ENCODE measurements around the gene PHTF2.

PHTF2 gene

DNA sequence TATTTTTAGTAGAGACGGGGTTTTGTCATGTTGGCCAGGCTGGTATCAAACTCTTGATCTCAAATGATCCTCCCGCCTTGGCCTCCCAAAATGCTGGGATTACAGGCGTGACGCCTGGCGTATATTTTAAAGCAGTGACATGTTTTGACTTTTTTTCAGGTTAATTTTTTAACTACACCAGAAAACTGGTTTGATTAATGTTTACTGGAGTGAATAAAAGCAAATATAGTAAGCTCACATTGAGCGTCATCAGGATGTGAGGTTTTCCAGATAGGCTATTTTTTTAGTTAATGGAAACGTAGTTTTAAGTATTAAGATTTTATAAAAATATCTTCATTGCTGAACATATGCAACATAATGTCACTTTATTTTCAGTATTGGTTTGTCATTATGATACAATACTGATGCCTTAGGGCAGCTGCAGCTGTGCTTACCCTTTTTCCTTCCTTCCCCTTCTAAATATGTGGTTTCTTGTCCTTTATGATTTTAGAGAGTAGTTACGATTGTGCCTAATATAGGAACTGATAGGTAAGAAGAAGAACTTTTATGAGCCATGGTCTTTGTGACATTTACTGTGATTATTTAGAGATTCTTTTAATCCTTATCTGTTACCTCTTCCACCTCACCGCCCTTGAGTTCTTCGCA, 37.6 kb upstream of the PHTF2 start:
- no peak overlapping the region for H3K9ac ChIP-seq (ENCODE audit: low read length)
- H3K79me2 ChIP-seq (ENCODE audit: control insufficient read depth, insufficient read depth, low read length) = peaks cover 9% of the 10 kb centered on the region
- no peak overlapping the region for H3K4me3 ChIP-seq (ENCODE audit: low read length)
- DNase-seq = no peak
- no peak overlapping the region for H3K56ac ChIP-seq (ENCODE audit: low read length)
- H2BK15ac ChIP-seq (replicated peaks; ENCODE audit: low read depth) = no peak overlapping the region
- no peak overlapping the region for H4K5ac ChIP-seq (ENCODE audit: low read length)
- no peak overlapping the region for H3K4me2 ChIP-seq (ENCODE audit: low read length)
- no peaks in the 10 kb centered on the region for H3K4me1 ChIP-seq (ENCODE audit: control insufficient read depth, low read depth, low read length)
- H4K8ac ChIP-seq (ENCODE audit: low read depth, low read length) = no peak overlapping the region
- no peak overlapping the region for H3K23ac ChIP-seq (ENCODE audit: low read length)
- no peak overlapping the region for H3K18ac ChIP-seq (ENCODE audit: low read length)
- no peak overlapping the region for H2BK120ac ChIP-seq (ENCODE audit: low read depth, low read length)
- no peaks in the 10 kb centered on the region for H3K36me3 ChIP-seq (ENCODE audit: control insufficient read depth, insufficient read depth, low read length)
- no peaks in the 10 kb centered on the region for H3K27me3 ChIP-seq (ENCODE audit: insufficient read depth, low read length, poor library complexity)
- H2BK5ac ChIP-seq (ENCODE audit: low read length) = no peak overlapping the region
- H2AK5ac ChIP-seq (ENCODE audit: low read length) = no peak overlapping the region
- H3K4ac ChIP-seq (ENCODE audit: low read depth, low read length) = no peak overlapping the region
- WGBS (ENCODE audit: extremely low coverage, insufficient coverage, low lambda C conversion rate) = 100% methylated on average over 1 of the region's 10 CpGs
- peaks cover 5% of the 10 kb centered on the region for H3K79me1 ChIP-seq (ENCODE audit: low read length)
- H3K27ac ChIP-seq (ENCODE audit: low read depth, low read length) = no peak overlapping the region

DNA sequence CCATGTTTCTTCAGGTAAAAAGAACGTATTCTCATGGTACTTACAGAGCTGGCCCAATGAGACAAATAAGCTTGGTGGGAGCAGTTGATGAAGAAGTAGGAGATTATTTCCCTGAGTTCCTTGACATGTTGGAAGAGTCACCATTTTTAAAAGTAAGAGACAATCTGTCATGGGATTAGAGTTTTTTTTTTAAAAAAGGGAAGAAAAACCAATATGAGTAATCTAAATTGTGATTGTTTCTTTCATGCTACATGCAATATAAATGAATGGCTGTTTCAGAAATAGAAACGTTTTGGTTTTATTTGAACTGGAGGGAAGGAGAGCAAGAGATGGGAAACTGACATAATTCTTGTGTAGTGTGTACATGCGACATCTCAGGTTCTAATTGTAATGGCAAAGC, 33.1 kb upstream of the PHTF2 start:
- Histone ChIP-seq H3K79me2 (ENCODE audit: control insufficient read depth, insufficient read depth, low read length) (peaks cover 7% of the 10 kb centered on the region), H4K5ac (ENCODE audit: low read length) (no peak overlapping the region), H3K27me3 (ENCODE audit: insufficient read depth, low read length, poor library complexity) (no peaks in the 10 kb centered on the region), H2BK120ac (ENCODE audit: low read depth, low read length) (no peak overlapping the region), H4K8ac (ENCODE audit: low read depth, low read length) (no peak overlapping the region), H3K27ac (ENCODE audit: low read depth, low read length) (no peak overlapping the region), H3K4me1 (ENCODE audit: control insufficient read depth, low read depth, low read length) (no peaks in the 10 kb centered on the region), H3K18ac (ENCODE audit: low read length) (no peak overlapping the region), H3K4ac (ENCODE audit: low read depth, low read length) (no peak overlapping the region), H3K9ac (ENCODE audit: low read length) (no peak overlapping the region), H3K4me2 (ENCODE audit: low read length) (no peak overlapping the region), H3K23ac (ENCODE audit: low read length) (no peak overlapping the region), H3K4me3 (ENCODE audit: low read length) (no peak overlapping the region), H3K36me3 (ENCODE audit: control insufficient read depth, insufficient read depth, low read length) (no peaks in the 10 kb centered on the region), H3K79me1 (ENCODE audit: low read length) (peaks cover 3% of the 10 kb centered on the region), H2AK5ac (ENCODE audit: low read length) (no peak overlapping the region), H3K56ac (ENCODE audit: low read length) (no peak overlapping the region), H2BK15ac (replicated peaks; ENCODE audit: low read depth) (no peak overlapping the region), H2BK5ac (ENCODE audit: low read length) (no peak overlapping the region)
- DNase-seq = no peak
- no CpG with 5 or more reads among the region's 3 CpGs for WGBS (ENCODE audit: extremely low coverage, insufficient coverage, low lambda C conversion rate)

DNA sequence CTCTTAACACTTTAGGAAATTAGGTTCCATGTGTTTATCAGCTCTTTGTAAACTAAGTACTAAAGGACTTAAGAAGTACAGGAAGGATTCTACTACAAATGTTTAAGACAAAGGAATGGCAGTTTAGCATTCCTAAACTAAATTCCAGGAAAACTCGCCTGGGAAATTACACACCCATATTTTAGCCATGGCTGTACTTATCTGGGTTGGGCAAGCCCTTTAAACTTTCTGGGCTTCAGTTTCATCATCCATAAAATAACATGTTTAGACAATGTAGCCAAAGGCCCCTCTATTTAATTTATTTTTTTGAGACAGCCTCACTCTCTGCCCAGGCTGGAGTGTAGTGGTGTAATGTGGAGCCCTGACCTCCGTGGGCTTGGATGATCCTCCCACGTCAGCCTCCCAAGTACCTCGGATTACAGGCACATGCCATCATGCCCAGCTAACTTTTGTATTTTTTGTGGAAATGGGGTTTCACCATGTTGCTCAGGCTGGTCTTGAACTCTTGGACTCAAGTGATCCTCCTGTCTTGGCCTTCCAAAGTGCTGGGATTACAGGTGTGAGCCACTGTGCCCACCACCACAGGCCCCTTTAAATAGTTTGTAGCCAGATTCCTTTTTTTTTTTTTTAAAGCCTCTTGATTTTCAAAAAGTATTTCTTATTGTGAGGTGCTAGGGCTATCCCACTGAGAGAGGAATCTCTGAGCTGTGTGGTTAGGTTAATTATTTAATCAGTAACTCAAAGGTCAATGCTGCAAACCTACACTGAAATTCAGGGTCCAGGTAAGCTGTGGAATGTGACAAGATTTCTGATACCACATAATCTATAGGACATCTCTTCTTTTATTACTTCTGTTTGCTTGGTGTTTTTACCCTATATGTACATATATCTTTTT, 32.4 kb upstream of the PHTF2 start:
- no peak overlapping the region for H3K4ac ChIP-seq (ENCODE audit: low read depth, low read length)
- no peak overlapping the region for H4K5ac ChIP-seq (ENCODE audit: low read length)
- H2BK120ac ChIP-seq (ENCODE audit: low read depth, low read length) = no peak overlapping the region
- no peak overlapping the region for H4K8ac ChIP-seq (ENCODE audit: low read depth, low read length)
- no peak overlapping the region for H3K4me2 ChIP-seq (ENCODE audit: low read length)
- no peak overlapping the region for H3K27ac ChIP-seq (ENCODE audit: low read depth, low read length)
- no peak overlapping the region for H2BK15ac ChIP-seq (replicated peaks; ENCODE audit: low read depth)
- no peak overlapping the region for H3K18ac ChIP-seq (ENCODE audit: low read length)
- H2BK5ac ChIP-seq (ENCODE audit: low read length) = no peak overlapping the region
- H3K4me1 ChIP-seq (ENCODE audit: control insufficient read depth, low read depth, low read length) = no peaks in the 10 kb centered on the region
- H3K79me1 ChIP-seq (ENCODE audit: low read length) = peaks cover 3% of the 10 kb centered on the region
- no CpG with 5 or more reads among the region's 4 CpGs for WGBS (ENCODE audit: extremely low coverage, insufficient coverage, low lambda C conversion rate)
- H3K36me3 ChIP-seq (ENCODE audit: control insufficient read depth, insufficient read depth, low read length) = no peaks in the 10 kb centered on the region
- H3K56ac ChIP-seq (ENCODE audit: low read length) = no peak overlapping the region
- no peak overlapping the region for H3K23ac ChIP-seq (ENCODE audit: low read length)
- peak; percentile 38 for DNase-seq
- peaks cover 7% of the 10 kb centered on the region for H3K79me2 ChIP-seq (ENCODE audit: control insufficient read depth, insufficient read depth, low read length)
- H3K9ac ChIP-seq (ENCODE audit: low read length) = no peak overlapping the region
- H3K4me3 ChIP-seq (ENCODE audit: low read length) = no peak overlapping the region
- H2AK5ac ChIP-seq (ENCODE audit: low read length) = no peak overlapping the region
- H3K27me3 ChIP-seq (ENCODE audit: insufficient read depth, low read length, poor library complexity) = no peaks in the 10 kb centered on the region

DNA sequence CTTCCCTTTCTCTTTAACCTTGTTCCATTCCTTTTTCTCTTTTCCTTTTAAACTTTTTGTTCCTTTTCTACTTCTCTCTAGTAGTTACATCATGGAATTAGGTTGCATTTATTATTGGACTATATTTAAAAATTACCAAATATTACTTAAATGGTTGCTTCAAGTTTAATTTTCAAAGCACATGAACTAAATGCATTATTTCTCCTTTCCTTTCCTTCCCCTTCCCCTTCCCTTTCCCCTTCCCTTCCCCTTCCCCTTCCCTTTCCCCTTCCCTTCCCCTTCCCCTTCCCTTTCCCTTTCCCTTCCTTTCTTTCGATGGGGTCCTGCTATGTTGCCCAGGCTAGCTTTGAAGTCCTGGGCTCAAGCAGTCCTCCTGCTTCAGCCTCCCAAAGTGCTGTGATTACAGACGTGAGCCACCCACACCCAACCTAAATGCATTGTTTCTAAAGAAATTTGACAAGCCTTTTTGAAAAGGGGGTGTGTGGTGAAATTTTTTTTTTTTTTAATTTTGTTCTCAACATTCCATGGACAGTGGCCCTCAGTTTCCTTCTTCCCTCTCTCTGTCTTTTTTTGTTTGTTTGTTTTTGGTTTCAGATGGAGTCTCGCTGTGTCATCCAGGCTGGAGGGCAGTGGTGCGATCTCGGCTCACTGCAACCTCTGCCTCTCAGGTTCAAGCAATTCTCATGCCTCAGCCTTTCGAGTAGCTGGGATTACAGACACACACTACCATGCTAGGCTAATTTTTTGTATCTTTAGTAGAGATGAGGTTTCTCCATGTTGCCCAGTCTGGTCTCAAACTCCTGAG, 31.6 kb upstream of the PHTF2 start:
- H3K79me2 ChIP-seq (ENCODE audit: control insufficient read depth, insufficient read depth, low read length) = peaks cover 7% of the 10 kb centered on the region
- H2AK5ac ChIP-seq (ENCODE audit: low read length) = no peak overlapping the region
- H3K23ac ChIP-seq (ENCODE audit: low read length) = no peak overlapping the region
- no peaks in the 10 kb centered on the region for H3K36me3 ChIP-seq (ENCODE audit: control insufficient read depth, insufficient read depth, low read length)
- H3K4me2 ChIP-seq (ENCODE audit: low read length) = no peak overlapping the region
- H2BK15ac ChIP-seq (replicated peaks; ENCODE audit: low read depth) = no peak overlapping the region
- H2BK5ac ChIP-seq (ENCODE audit: low read length) = no peak overlapping the region
- H3K56ac ChIP-seq (ENCODE audit: low read length) = no peak overlapping the region
- no peak overlapping the region for H3K4ac ChIP-seq (ENCODE audit: low read depth, low read length)
- H3K27me3 ChIP-seq (ENCODE audit: insufficient read depth, low read length, poor library complexity) = no peaks in the 10 kb centered on the region
- H3K4me1 ChIP-seq (ENCODE audit: control insufficient read depth, low read depth, low read length) = no peaks in the 10 kb centered on the region
- H3K18ac ChIP-seq (ENCODE audit: low read length) = no peak overlapping the region
- H3K4me3 ChIP-seq (ENCODE audit: low read length) = no peak overlapping the region
- peaks cover 3% of the 10 kb centered on the region for H3K79me1 ChIP-seq (ENCODE audit: low read length)
- no peak overlapping the region for H2BK120ac ChIP-seq (ENCODE audit: low read depth, low read length)
- WGBS (ENCODE audit: extremely low coverage, insufficient coverage, low lambda C conversion rate) = no CpG with 5 or more reads among the region's 6 CpGs
- no peak overlapping the region for H3K9ac ChIP-seq (ENCODE audit: low read length)
- H4K5ac ChIP-seq (ENCODE audit: low read length) = no peak overlapping the region
- H3K27ac ChIP-seq (ENCODE audit: low read depth, low read length) = no peak overlapping the region
- DNase-seq = no peak
- H4K8ac ChIP-seq (ENCODE audit: low read depth, low read length) = no peak overlapping the region

GRCh38 chr7:77770316-77770715, 28.3 kb upstream of the PHTF2 start:
- no peak for DNase-seq
- no peaks in the 10 kb centered on the region for H3K79me2 ChIP-seq (ENCODE audit: control insufficient read depth, insufficient read depth, low read length)
- no peak overlapping the region for H3K4ac ChIP-seq (ENCODE audit: low read depth, low read length)
- no peaks in the 10 kb centered on the region for H3K27me3 ChIP-seq (ENCODE audit: insufficient read depth, low read length, poor library complexity)
- no peaks in the 10 kb centered on the region for H3K36me3 ChIP-seq (ENCODE audit: control insufficient read depth, insufficient read depth, low read length)
- no peaks in the 10 kb centered on the region for H3K79me1 ChIP-seq (ENCODE audit: low read length)
- H3K4me3 ChIP-seq (ENCODE audit: low read length) = no peak overlapping the region
- H3K4me2 ChIP-seq (ENCODE audit: low read length) = no peak overlapping the region
- H3K9ac ChIP-seq (ENCODE audit: low read length) = no peak overlapping the region
- no peaks in the 10 kb centered on the region for H3K4me1 ChIP-seq (ENCODE audit: control insufficient read depth, low read depth, low read length)
- H2BK15ac ChIP-seq (replicated peaks; ENCODE audit: low read depth) = no peak overlapping the region
- H2BK120ac ChIP-seq (ENCODE audit: low read depth, low read length) = no peak overlapping the region
- H3K27ac ChIP-seq (ENCODE audit: low read depth, low read length) = no peak overlapping the region
- H3K56ac ChIP-seq (ENCODE audit: low read length) = no peak overlapping the region
- H2AK5ac ChIP-seq (ENCODE audit: low read length) = no peak overlapping the region
- H4K5ac ChIP-seq (ENCODE audit: low read length) = no peak overlapping the region
- no CpG with 5 or more reads among the region's 8 CpGs for WGBS (ENCODE audit: extremely low coverage, insufficient coverage, low lambda C conversion rate)
- no peak overlapping the region for H2BK5ac ChIP-seq (ENCODE audit: low read length)
- no peak overlapping the region for H3K23ac ChIP-seq (ENCODE audit: low read length)
- H3K18ac ChIP-seq (ENCODE audit: low read length) = no peak overlapping the region
- H4K8ac ChIP-seq (ENCODE audit: low read depth, low read length) = no peak overlapping the region
